Stimulated activated CD4-positive, alpha-beta T cell treated with anti-CD3 and anti-CD28 coated beads, Interleukin-1b, Interleukin-23, amount 100 ng/mL, for 4 hours (primary cell): Measurements from ENCODE around the gene ELMOD1.

Source experiments
- DNase-seq, 2 donors: peaks; one replicate each; pipeline ENCODE4 v3.0.0-alpha.2; 2020; ENCODE audit warnings: low read depth in 2 of 2

The ELMOD1 gene

GRCh38 chr11:107688322-107688918 lies 97.5 kb downstream of the ELMOD1 start:
- DNase-seq: no peak

GRCh38 chr11:107689317-107690202 lies 98.6 kb downstream of the ELMOD1 start:
- DNase-seq: peak; percentile 23 to 44

- DNase-seq: no peak
Measured at GRCh38 chr11:107691000-107691750, 100.2 kb downstream of the ELMOD1 start.

GRCh38 chr11:107695446-107695845 lies 104.5 kb downstream of the ELMOD1 start:
- no peak for DNase-seq

GRCh38 chr11:107696140-107696539 lies 105.2 kb downstream of the ELMOD1 start:
- no peak for DNase-seq

- no peak for DNase-seq
Measured at GRCh38 chr11:107697291-107697690, 106.3 kb downstream of the ELMOD1 start.

GRCh38 chr11:107699371-107700285 lies 108.7 kb downstream of the ELMOD1 start:
- no peak for DNase-seq

GRCh38 chr11:107702109-107702660 lies 111.2 kb downstream of the ELMOD1 start:
- DNase-seq: no peak

GRCh38 chr11:107702723-107703122 lies 111.8 kb downstream of the ELMOD1 start:
- no peak for DNase-seq

- DNase-seq: no peak
Measured at GRCh38 chr11:107704451-107704850, 113.5 kb downstream of the ELMOD1 start.

GRCh38 chr11:107705027-107705426 lies 114.1 kb downstream of the ELMOD1 start:
- no peak for DNase-seq

GRCh38 chr11:107706531-107706930 lies 115.6 kb downstream of the ELMOD1 start:
- no peak for DNase-seq

GRCh38 chr11:107707215-107707671 lies 116.3 kb downstream of the ELMOD1 start:
- no peak for DNase-seq

GRCh38 chr11:107707807-107708206 lies 116.9 kb downstream of the ELMOD1 start:
- no peak for DNase-seq

GRCh38 chr11:107708792-107709191 lies 117.8 kb downstream of the ELMOD1 start:
- DNase-seq: no peak

- DNase-seq: no peak
Measured at GRCh38 chr11:107710301-107710700, 119.4 kb downstream of the ELMOD1 start.

- no peak for DNase-seq
Measured at GRCh38 chr11:107711861-107712755, 121.2 kb downstream of the ELMOD1 start, which contains the start of gene SLN. TSS of gene SLN (minus strand) at chr11:107712056.

GRCh38 chr11:107713009-107713408 lies 122.1 kb downstream of the ELMOD1 start:
- DNase-seq: no peak
